Activated naive CD4-positive, alpha-beta T cell treated with anti-CD3 and anti-CD28 coated beads, Interleukin-2, amount 10 ng/mL, durations not matched to agents 7 days and 5 days (primary cell): ENCODE results near the gene PTPRA.
A peak's percentile ranks its signal among the peaks of the same experiment; 100 is the strongest.
"Not testable (repeated sequence)": the region's sequence is repeated elsewhere in the genome, so short reads cannot be mapped to it uniquely, and the experiment has no call there.

Experiments
- CTCF ChIA-PET: fragments of 350-600 bp; sonication (Branson Sonifier 250); formaldehyde crosslinking; loops from one replicate; lab custom pipeline; 2021; ENCODE audit warnings: antibody characterized with exemption; lab: Charles Lee
- DNase-seq: peaks from one replicate; pipeline ENCODE4 v3.0.0-alpha.2; 2020
- H3K27ac Mint-ChIP-seq: one replicate; pipeline ENCODE4 v1.8.0; 2021; ENCODE audit warnings: mild to moderate bottlenecking, moderate library complexity, mixed read lengths
- H3K27me3 Mint-ChIP-seq: one replicate; pipeline ENCODE4 v1.8.0; 2021; ENCODE audit warnings: mild to moderate bottlenecking, mixed read lengths
- H3K36me3 Mint-ChIP-seq: one replicate; pipeline ENCODE4 v1.8.0; 2021; ENCODE audit warnings: mixed read lengths
- H3K4me1 Mint-ChIP-seq: one replicate; pipeline ENCODE4 v1.8.0; 2021; ENCODE audit warnings: mixed read lengths
- H3K4me3 Mint-ChIP-seq: one replicate; pipeline ENCODE4 v1.8.0; 2021; ENCODE audit warnings: mild to moderate bottlenecking, moderate library complexity, mixed read lengths
- H3K9me3 Mint-ChIP-seq: one replicate; pipeline ENCODE4 v1.8.0; 2021; ENCODE audit warnings: mixed read lengths

PTPRA gene

GRCh38 chr20:3022559-3023490 lies 149.5 kb downstream of the PTPRA start:
- H3K27me3 Mint-ChIP-seq, H3K27ac Mint-ChIP-seq, DNase-seq, H3K9me3 Mint-ChIP-seq, CTCF ChIA-PET, H3K4me1 Mint-ChIP-seq, H3K4me3 Mint-ChIP-seq: not testable (repeated sequence)
- peaks cover 47% of the 10 kb centered on the region for H3K36me3 Mint-ChIP-seq

- Mint-ChIP-seq H3K9me3 (no peaks in the 10 kb centered on the region), H3K4me1 (no peaks in the 10 kb centered on the region), H3K36me3 (peaks cover 36% of the 10 kb centered on the region), H3K27me3 (no peaks in the 10 kb centered on the region), H3K4me3 (no peak overlapping the region), H3K27ac (no peak overlapping the region)
- DNase-seq, result no peak
- CTCF ChIA-PET, result no interaction called here
Observed at GRCh38 chr20:3027987-3028386, 154.7 kb downstream of the PTPRA start.

DNA sequence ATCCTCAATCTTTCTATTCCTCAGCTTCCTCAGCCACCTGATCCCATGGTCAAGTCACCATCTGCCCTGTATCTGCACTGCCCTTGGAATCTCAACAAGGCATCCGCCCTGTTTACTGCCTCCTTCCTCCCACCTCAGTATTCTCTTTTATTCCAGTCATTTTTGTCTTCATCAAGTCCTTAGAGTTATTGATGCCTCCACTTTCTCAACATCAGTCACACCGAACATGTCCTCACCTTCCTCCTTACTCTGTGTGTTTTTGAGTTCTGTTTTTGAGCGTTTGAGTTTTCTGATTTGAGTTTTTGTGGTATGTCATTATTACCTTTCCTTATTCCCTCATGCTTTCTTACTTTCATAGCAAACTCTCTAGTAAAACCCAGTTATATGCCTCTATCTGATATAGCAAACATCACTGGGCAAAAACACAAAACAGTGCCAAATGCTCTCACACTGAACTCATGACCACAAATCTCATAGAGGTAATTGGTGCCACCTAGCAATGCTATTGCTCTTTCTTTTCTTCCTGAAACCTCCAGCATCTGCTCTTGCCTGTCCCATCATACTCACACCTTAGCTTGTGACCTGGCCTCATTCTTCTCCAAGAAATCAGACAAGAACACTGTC lies 158.4 kb downstream of the PTPRA start:
- CTCF ChIA-PET, result no interaction called here
- no peak overlapping the region for H3K4me3 Mint-ChIP-seq
- H3K27ac Mint-ChIP-seq, result no peak overlapping the region
- H3K4me1 Mint-ChIP-seq, result no peaks in the 10 kb centered on the region
- no peaks in the 10 kb centered on the region for H3K27me3 Mint-ChIP-seq
- no peaks in the 10 kb centered on the region for H3K9me3 Mint-ChIP-seq
- DNase-seq, result no peak
- peaks cover 40% of the 10 kb centered on the region for H3K36me3 Mint-ChIP-seq

DNA sequence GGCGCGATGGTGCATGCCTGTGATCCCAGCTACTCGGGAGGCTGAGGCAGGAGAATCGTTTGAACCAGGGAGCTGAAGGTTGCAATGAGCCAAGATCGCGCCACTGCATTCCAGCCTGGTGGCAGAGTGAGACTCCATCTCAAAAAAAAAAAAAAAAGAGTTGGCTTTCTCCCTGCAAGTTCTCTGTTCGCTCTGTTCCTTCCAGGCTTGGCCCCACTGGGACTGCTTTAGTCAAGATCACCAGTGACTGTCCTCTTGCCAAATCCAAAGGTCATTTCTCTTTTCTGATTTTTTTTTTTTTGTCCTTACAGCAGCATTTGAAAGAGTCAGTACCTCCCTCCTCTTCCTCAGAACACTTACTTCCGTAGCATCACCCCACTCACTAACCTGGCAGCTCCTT lies 159.3 kb downstream of the PTPRA start:
- no peaks in the 10 kb centered on the region for H3K9me3 Mint-ChIP-seq
- CTCF ChIA-PET, result no interaction called here
- H3K4me3 Mint-ChIP-seq, result no peak overlapping the region
- no peak for DNase-seq
- H3K36me3 Mint-ChIP-seq, result peaks cover 31% of the 10 kb centered on the region
- no peak overlapping the region for H3K27ac Mint-ChIP-seq
- H3K4me1 Mint-ChIP-seq, result no peaks in the 10 kb centered on the region
- H3K27me3 Mint-ChIP-seq, result no peaks in the 10 kb centered on the region

DNA sequence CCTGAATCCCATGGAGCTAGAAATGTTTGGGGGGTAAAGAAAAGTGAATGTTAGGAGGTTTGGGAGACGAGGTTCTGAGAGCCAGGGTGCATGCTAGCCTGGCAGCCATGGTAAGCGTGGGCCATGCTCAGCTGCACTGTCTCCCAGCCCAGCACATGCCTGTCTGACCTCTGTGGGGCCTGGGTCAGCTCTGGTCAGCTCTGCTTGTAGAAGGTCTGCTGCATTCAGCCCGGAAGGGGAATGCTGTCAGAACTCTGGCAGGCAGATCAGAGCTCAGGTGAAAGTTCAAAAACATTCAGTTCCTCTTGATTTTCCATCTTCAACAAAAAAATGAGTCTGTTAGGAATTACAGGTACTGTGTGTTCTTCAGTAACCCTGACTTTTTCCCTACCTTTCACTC lies 164.4 kb downstream of the PTPRA start:
- H3K36me3 Mint-ChIP-seq, result peaks cover 44% of the 10 kb centered on the region
- H3K27ac Mint-ChIP-seq, result no peak overlapping the region

DNA sequence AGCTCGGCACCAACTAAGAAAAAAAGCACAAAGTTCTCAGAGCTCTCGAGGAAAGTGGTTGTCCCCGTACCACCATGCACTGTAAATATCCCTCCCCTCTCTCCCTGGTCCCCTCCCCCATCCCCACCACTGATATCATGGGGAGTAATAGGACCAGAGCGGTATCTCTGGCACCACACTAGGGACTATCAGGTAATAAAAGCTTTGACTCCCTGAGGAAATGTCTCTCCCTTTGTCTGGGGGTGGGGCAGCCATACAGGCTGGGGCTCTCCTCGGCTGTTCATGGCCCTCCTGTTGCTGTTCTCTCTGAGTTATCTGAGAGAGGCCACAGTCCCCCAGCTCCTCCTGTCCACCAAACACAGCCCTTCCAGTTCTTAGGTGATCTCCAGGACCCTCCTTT lies 165.2 kb downstream of the PTPRA start:
- Mint-ChIP-seq H3K9me3 (no peaks in the 10 kb centered on the region), H3K4me3 (no peak overlapping the region), H3K27me3 (no peaks in the 10 kb centered on the region), H3K36me3 (peaks cover 42% of the 10 kb centered on the region), H3K4me1 (peaks cover 20% of the 10 kb centered on the region), H3K27ac (peak overlapping the region; percentile 76)
- DNase-seq, result no peak
- CTCF ChIA-PET, result interaction anchor here (0.7 kb wide), 1 partner anchor 23 kb away, joined by 3 read pairs; no protein-coding TSS in a partner anchor

More for the DNA sequence above, 164.4 kb downstream of the PTPRA start:
- DNase-seq, result no peak
- Mint-ChIP-seq H3K4me1 (peaks cover 20% of the 10 kb centered on the region), H3K4me3 (no peak overlapping the region), H3K27me3 (no peaks in the 10 kb centered on the region), H3K9me3 (no peaks in the 10 kb centered on the region)
- CTCF ChIA-PET, result no interaction called here

- Mint-ChIP-seq H3K27me3 (no peaks in the 10 kb centered on the region), H3K36me3 (peaks cover 39% of the 10 kb centered on the region), H3K27ac (peak overlapping the region; percentile 71), H3K4me1 (peaks cover 20% of the 10 kb centered on the region), H3K9me3 (no peaks in the 10 kb centered on the region), H3K4me3 (no peak overlapping the region)
- DNase-seq, result no peak
- CTCF ChIA-PET, result interaction anchor here (0.7 kb wide), 1 partner anchor 24 kb away, joined by 3 read pairs; no protein-coding TSS in a partner anchor
Observed at GRCh38 chr20:3039426-3039825, 166.1 kb downstream of the PTPRA start.

DNA sequence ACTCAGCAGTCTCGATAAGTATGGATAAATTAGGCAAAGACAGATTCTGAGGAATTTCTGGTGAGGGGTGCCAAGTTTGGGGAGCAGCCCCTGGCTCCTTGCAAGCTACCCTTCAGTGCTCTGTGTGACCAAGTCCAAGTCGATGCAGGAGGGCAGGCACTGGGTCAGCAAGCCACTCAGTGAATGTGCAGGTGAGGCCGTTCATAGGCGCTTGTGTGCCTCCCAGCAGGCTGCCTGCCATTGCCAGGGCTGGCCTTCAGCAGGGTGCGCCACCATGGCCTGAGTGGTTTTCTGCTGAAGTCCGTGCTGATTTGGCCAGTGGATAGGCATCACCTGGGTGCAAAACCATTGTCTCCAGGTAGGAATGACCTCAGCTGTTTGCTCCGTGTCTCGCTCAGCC lies 166.8 kb downstream of the PTPRA start:
- H3K36me3 Mint-ChIP-seq, result peaks cover 35% of the 10 kb centered on the region
- CTCF ChIA-PET, result no interaction called here
- H3K4me1 Mint-ChIP-seq, result peaks cover 23% of the 10 kb centered on the region
- no peaks in the 10 kb centered on the region for H3K9me3 Mint-ChIP-seq
- no peak for DNase-seq
- H3K27me3 Mint-ChIP-seq, result no peaks in the 10 kb centered on the region
- H3K4me3 Mint-ChIP-seq, result no peak overlapping the region
- H3K27ac Mint-ChIP-seq, result peak overlapping the region; percentile 71

- peaks cover 30% of the 10 kb centered on the region for H3K4me1 Mint-ChIP-seq
- no peaks in the 10 kb centered on the region for H3K27me3 Mint-ChIP-seq
- no peak overlapping the region for H3K4me3 Mint-ChIP-seq
- CTCF ChIA-PET, result interaction anchor here (1.4 kb wide), 1 partner anchor 11 kb away, joined by 6 read pairs; no protein-coding TSS in a partner anchor
- no peak for DNase-seq
- peaks cover 26% of the 10 kb centered on the region for H3K36me3 Mint-ChIP-seq
- H3K9me3 Mint-ChIP-seq, result no peaks in the 10 kb centered on the region
- H3K27ac Mint-ChIP-seq, result peak overlapping the region; percentile 78
Observed at GRCh38 chr20:3041854-3042409, 168.7 kb downstream of the PTPRA start.

- Mint-ChIP-seq H3K27me3 (no peaks in the 10 kb centered on the region), H3K9me3 (no peaks in the 10 kb centered on the region), H3K4me1 (peaks cover 37% of the 10 kb centered on the region), H3K36me3 (peaks cover 27% of the 10 kb centered on the region), H3K27ac (no peak overlapping the region), H3K4me3 (no peak overlapping the region)
- CTCF ChIA-PET, result interaction anchor here (1.4 kb wide), 1 partner anchor 11 kb away, joined by 6 read pairs; no protein-coding TSS in a partner anchor
- no peak for DNase-seq
Observed at GRCh38 chr20:3042625-3043024, 169.3 kb downstream of the PTPRA start.

GRCh38 chr20:3043322-3043721 lies 170.0 kb downstream of the PTPRA start, which contains the start of gene GNRH2:
Gene GNRH2 (plus strand): TSS chr20:3043622. CDS start chr20:3044415, 793 bp downstream.
- H3K4me3 Mint-ChIP-seq, result peak within 1 kb of the TSS; percentile 40

DNA sequence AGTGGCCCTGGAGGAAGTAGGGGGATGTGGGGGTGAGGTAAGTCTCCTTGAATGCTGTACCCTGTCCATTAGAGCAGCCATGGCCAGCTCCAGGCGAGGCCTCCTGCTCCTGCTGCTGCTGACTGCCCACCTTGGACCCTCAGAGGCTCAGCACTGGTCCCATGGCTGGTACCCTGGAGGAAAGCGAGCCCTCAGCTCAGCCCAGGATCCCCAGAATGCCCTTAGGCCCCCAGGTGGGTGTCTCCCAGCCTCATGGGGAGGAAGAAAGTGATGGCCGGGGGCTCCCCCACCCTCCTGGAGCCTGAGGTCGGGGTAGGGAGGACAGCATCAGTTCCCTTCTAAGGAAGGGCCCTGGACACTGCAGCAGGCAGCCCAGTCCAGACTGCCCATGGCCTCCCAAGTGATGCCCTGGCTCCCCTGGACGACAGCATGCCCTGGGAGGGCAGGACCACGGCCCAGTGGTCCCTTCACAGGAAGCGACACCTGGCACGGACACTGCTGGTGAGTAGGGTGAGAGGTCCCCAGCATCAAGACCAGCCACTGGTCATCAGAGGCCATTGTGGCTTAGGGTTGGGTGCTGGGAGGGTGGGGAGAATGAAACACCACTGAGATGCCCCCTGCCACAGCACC lies 171.2 kb downstream of the PTPRA start:
- H3K27me3 Mint-ChIP-seq, result no peaks in the 10 kb centered on the region
- H3K36me3 Mint-ChIP-seq, result peaks cover 24% of the 10 kb centered on the region
- peaks cover 45% of the 10 kb centered on the region for H3K4me1 Mint-ChIP-seq
- no peak for DNase-seq
- CTCF ChIA-PET, result no interaction called here
- peak overlapping the region; percentile 42 for H3K27ac Mint-ChIP-seq
- peak overlapping the region; percentile 40 for H3K4me3 Mint-ChIP-seq
- no peaks in the 10 kb centered on the region for H3K9me3 Mint-ChIP-seq

More at GRCh38 chr20:3043322-3043721, 170.0 kb downstream of the PTPRA start, which contains the start of gene GNRH2:
- Mint-ChIP-seq H3K27me3 (no peaks in the 10 kb centered on the region), H3K27ac (peak within 1 kb of the TSS; percentile 17), H3K4me1 (peaks cover 43% of the 10 kb centered on the region), H3K9me3 (no peaks in the 10 kb centered on the region), H3K36me3 (peaks cover 26% of the 10 kb centered on the region)
- DNase-seq, result no peak
- CTCF ChIA-PET, result interaction anchor here (1.4 kb wide), 1 partner anchor 10 kb away, joined by 6 read pairs; no protein-coding TSS in a partner anchor

- Mint-ChIP-seq H3K4me1 (peaks cover 39% of the 10 kb centered on the region), H3K4me3 (peak overlapping the region; percentile 72), H3K36me3 (peaks cover 26% of the 10 kb centered on the region), H3K9me3 (no peaks in the 10 kb centered on the region), H3K27me3 (no peaks in the 10 kb centered on the region), H3K27ac (peak overlapping the region; percentile 58)
- CTCF ChIA-PET, result interaction anchor here (1.0 to 1.1 kb wide), 2 partner anchors 8 to 131 kb away, joined by 3 to 5 read pairs; no protein-coding TSS in a partner anchor
- no peak for DNase-seq
Observed at GRCh38 chr20:3045042-3045815, 171.9 kb downstream of the PTPRA start.
